Endothelial cell of hepatic sinusoid (primary cell): Measurements from ENCODE around the gene JPT2.
"Not testable (repeated sequence)": the region's sequence is repeated elsewhere in the genome, so short reads cannot be mapped to it uniquely, and the experiment has no call there.

ENCODE experiments used
- in situ Hi-C: cut with HindIII; loops from 2 replicates; pipeline ENCODE4 v1.10.0; 2017; ENCODE audit warnings: low sequenced_read_pairs

JPT2 gene

GRCh38 chr16:1727651-1728624, 49.9 kb downstream of the JPT2 start:
- in situ Hi-C loops, result no loop called here

GRCh38 chr16:1729026-1729425, 50.9 kb downstream of the JPT2 start:
- in situ Hi-C loops, result no loop called here

DNA sequence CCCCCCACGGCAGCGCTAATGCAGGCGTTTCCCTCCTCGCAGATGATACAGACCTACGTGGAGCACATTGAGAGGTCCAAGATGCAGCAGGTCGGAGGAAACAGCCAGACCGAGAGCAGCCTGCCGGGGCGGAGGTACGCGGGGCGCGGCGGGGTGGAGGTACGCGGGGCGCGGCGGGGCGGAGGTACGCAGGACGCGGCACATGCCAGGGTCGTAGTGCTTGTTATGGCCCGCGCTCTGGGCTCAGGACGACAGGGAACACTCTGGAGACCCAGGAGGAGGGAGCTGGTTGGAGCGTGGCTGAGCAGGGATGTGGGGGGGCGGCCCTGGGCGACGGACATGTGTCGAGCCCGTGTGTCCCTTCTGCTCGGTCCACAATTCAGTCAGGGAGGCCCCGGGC, 51.4 kb downstream of the JPT2 start:
- in situ Hi-C loops, result no loop called here

- in situ Hi-C loops, result no loop called here
These were observed 53.0 kb downstream of the JPT2 start for GRCh38 chr16:1731073-1731472.

GRCh38 chr16:1731603-1732002, 53.5 kb downstream of the JPT2 start:
- in situ Hi-C loops, result no loop called here

DNA sequence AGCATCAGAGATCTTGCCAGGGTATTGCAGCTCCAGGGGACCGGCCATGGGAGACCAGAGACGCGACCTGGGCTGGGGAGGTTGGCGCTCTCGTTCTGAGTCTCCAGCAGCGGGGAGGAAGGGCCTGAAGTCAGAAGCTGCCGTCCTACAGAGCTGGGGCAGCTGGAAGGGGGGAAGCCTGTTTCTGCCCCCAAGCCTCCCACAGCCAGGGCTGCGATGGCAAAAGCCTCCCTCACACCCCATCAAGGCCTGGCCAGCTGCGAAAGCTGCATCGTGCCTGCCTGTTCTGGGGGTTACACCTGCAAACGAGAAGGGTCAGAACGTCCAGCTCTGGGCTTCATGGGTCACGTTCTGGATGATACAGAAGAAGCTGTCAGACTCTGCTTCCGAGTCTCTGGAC, 54.0 kb downstream of the JPT2 start:
- in situ Hi-C loops, result no loop called here

GRCh38 chr16:1732551-1732987, 54.5 kb downstream of the JPT2 start:
- in situ Hi-C loops, result not testable (repeated sequence)

DNA sequence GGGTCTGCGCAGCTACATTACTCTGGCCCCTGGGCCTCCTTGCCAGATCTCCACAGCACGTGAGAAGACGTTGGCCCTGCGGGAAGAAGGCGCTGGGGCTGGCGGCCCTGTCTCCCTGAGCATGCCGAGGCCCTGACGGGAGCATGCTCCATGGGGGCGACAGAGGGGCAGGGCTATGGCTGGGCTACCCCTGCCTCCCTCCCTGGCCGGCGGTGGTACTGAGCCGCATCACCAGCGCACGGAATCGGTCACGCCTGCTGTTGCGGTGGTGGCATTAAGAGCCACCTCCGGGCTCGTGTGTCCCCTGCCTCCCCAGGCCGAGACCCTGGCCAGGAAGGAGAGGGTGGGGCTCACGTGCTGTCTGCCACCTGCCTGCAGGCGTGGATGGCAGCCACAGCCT, 56.0 kb downstream of the JPT2 start:
- in situ Hi-C loops, result no loop called here

- in situ Hi-C loops, result no loop called here
These were observed 56.7 kb downstream of the JPT2 start for GRCh38 chr16:1734816-1735215.

DNA sequence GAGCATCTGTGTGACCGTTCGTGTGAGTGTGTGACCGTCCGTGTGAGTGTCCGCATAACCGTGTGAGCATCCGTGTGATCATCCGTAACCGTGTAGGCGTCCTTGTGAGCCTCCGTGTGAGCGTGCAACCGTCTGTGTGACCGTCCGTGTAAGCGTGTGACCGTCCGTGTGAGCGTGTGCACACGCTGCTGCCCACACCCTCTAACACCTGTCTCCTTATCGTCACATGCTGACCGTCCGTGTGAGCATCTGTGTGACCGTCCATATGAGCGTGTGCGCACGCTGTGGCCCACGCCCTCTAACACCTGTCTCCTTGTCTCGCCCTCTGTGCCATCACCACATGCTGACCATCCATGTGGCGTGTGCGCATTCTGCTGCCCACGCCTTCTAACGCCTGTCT, 62.2 kb downstream of the JPT2 start:
- in situ Hi-C loops, result no loop called here

GRCh38 chr16:1740781-1741490, 62.9 kb downstream of the JPT2 start:
- in situ Hi-C loops, result no loop called here

DNA sequence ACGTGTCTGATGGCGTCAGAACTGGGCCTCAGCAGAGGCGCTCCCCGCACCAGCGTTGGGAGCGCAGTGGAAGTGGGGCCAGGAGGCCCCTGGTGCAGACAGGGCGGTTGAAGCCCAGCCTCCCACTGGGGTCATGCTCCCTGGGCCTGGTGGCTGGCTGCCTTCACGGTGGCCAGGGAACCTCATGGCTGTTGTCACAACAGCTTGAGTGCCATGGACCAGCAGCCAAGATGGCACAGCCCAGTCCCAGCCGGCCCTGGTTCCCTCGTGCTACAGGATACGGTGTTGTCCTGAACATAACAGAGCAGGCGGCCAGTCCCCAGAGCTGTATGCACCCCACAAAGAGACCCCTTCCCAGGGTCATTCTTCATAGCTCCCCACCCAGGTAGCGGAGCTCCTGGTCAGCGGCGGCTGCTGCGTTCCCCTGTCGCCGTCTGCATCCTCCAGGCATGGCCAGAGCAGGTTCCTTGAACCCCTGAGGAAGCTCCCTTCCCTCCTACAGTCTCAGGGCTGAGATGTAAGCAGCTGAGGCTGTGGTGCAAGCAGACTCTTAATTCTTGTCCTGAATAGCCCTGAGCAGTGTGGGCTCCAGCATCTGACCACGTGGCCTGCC, 63.6 kb downstream of the JPT2 start:
- in situ Hi-C loops, result no loop called here

GRCh38 chr16:1743376-1744337, 65.6 kb downstream of the JPT2 start:
- in situ Hi-C loops, result no loop called here

DNA sequence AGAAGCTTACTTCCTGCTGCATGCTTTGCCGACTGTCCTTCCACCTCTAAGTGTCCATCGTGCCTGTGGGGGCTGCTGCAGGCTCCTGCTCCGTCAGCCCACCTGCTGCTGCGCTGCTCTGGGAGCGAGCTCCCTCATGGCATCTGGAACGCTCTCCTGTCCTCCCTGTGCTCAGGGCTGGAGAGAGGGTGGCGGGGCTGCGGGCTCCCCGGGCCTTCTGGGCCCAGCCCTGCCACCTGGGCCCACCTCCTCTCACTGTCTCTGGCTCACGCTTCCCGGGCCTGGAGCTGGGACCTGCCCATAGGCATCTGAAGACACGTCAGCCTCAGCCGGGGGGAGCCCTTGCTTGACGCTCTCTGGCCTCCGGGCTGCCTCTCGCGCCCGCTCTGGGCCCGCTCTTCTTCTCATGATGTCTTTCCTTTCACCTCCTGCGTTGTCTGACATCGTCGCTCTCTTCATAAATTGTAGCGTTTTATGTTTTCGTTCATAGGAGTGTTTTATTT, 66.3 kb downstream of the JPT2 start:
- in situ Hi-C loops, result no loop called here

GRCh38 chr16:1745181-1745899, 67.3 kb downstream of the JPT2 start:
- in situ Hi-C loops, result no loop called here

- in situ Hi-C loops, result no loop called here
These were observed 68.0 kb downstream of the JPT2 start for GRCh38 chr16:1745900-1746692.

DNA sequence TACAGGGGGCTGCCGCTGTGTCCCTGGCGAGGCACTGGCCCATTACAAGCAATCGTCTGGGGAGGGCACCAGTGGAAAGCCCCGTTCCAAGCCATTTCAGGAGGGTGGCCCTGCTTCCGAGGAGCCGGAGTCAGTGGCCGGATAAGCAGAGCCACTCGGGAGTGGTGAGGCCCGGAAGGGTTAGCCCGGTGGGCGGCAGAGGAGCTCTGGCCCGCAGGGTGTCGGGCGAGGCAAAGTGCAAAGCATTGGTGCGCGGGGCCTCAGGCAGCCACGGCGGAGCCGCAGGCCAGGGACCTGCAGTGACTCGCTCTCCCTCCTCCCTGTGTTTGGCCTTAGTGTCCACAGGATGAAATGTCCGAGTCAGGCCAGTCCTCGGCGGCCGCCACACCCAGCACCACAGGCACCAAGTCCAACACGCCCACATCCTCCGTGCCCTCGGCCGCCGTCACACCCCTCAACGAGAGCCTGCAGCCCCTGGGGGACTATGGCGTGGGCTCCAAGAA, 68.7 kb downstream of the JPT2 start:
- in situ Hi-C loops, result no loop called here

DNA sequence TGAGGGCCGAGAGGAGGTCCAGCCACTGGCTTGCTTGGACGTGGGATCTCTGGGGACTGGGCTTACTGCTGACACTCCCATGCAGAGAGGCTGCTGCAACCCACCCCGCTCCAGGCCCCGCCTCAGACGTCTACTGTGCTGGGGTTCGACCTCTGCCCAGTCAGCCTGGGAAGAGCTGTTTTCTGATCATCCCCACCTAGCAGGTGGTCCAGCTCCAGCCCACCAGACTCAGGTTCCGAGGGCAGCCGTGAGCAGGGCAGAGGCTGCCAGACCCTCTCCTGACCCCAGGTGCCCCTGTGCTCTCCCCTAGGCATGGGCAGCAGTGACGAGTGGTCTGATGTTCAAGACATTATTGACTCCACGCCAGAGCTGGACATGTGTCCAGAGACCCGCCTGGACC, 69.9 kb downstream of the JPT2 start:
- in situ Hi-C loops, result no loop called here
